Activated CD4-positive, alpha-beta memory T cell treated with anti-CD3 and anti-CD28 coated beads, Interleukin-2, amount 10 ng/mL, durations not matched to agents 7 days and 5 days (primary cell): Measurements from ENCODE around the gene FERMT2. TPM values are rescaled to one million over a fixed set of nuclear protein-coding genes. Genes with fewer than 3 reads are reported as not detected.

Source experiments
- CTCF ChIA-PET: fragments of 350-600 bp; sonication (Branson Sonifier 250); formaldehyde crosslinking; loops from one replicate; lab custom pipeline; 2021; ENCODE audit warnings: antibody characterized with exemption, inconsistent platforms; lab: Charles Lee
- POLR2A ChIA-PET: fragments of 350-600 bp; sonication (Branson Sonifier 250); formaldehyde crosslinking; loops from one replicate; lab custom pipeline; 2021; ENCODE audit warnings: antibody characterized with exemption; lab: Charles Lee
- DNase-seq: peaks from one replicate; pipeline ENCODE4 v3.0.0-alpha.2; 2020
- H3K27ac Mint-ChIP-seq: one replicate; pipeline ENCODE4 v1.8.0; 2021; ENCODE audit warnings: mild to moderate bottlenecking, mixed read lengths
- H3K27me3 Mint-ChIP-seq: one replicate; pipeline ENCODE4 v1.8.0; 2021; ENCODE audit warnings: mixed read lengths
- H3K36me3 Mint-ChIP-seq: one replicate; pipeline ENCODE4 v1.8.0; 2021; ENCODE audit warnings: low read depth, mixed read lengths
- H3K4me1 Mint-ChIP-seq: one replicate; pipeline ENCODE4 v1.8.0; 2021; ENCODE audit warnings: mixed read lengths
- H3K4me3 Mint-ChIP-seq: one replicate; pipeline ENCODE4 v1.8.0; 2021; ENCODE audit warnings: mild to moderate bottlenecking, mixed read lengths
- H3K9me3 Mint-ChIP-seq: one replicate; pipeline ENCODE4 v1.8.0; 2021; ENCODE audit warnings: mixed read lengths
- total RNA-seq, 2 experiments: library from RNA; stranded (reverse); gene quantifications; one replicate each; pipeline ENCODE4 v1.2.3, GENCODE V29; 2021

The FERMT2 gene
- total RNA-seq, 2 experiments from 2014 or later = 1.8 to 2.8 TPM

- Mint-ChIP-seq H3K9me3 (no peaks in the 10 kb centered on the region), H3K4me1 (peaks cover 1% of the 10 kb centered on the region), H3K36me3 (no peaks in the 10 kb centered on the region), H3K4me3 (no peak overlapping the region), H3K27ac (no peak overlapping the region), H3K27me3 (no peaks in the 10 kb centered on the region)
- ChIA-PET POLR2A (no interaction called here), CTCF (interaction anchor here (1.3 kb wide), 1 partner anchor 153 kb away, joined by 3 read pairs; no protein-coding TSS in a partner anchor)
- no peak for DNase-seq
These were observed 142.7 kb downstream of the FERMT2 start for GRCh38 chr14:52808101-52808500.

Other genes starting within 250 kb of the FERMT2 start
- 10 to 100 TPM; 78.3 to 80.8 TPM for gene PSMC6, start 243.8 kb downstream of the FERMT2 start, total RNA-seq
- gene STYX, start 220.9 kb downstream of the FERMT2 start, total RNA-seq = 10 to 100 TPM; 21.0 to 25.1 TPM
- 10 to 100 TPM; 10.1 to 13.2 TPM for gene GNPNAT1, start 159.4 kb downstream of the FERMT2 start, total RNA-seq
- 10 to 100 TPM; 53.6 to 58.5 TPM for gene DDHD1, start 202.3 kb upstream of the FERMT2 start, total RNA-seq